Activated CD8-positive, alpha-beta memory T cell treated with anti-CD3 and anti-CD28 coated beads for 36 hours (primary cell): ENCODE measurements around the gene KRTAP4-12. TPM values are rescaled to one million over a fixed set of nuclear protein-coding genes. Genes with fewer than 3 reads are reported as not detected.
"Not testable (repeated sequence)": the region's sequence is repeated elsewhere in the genome, so short reads cannot be mapped to it uniquely, and the experiment has no call there.

Experiments used
- CTCF ChIA-PET: fragments of 350-600 bp; sonication (Branson Sonifier 250); formaldehyde crosslinking; loops from one replicate; lab custom pipeline; 2021; ENCODE audit warnings: antibody characterized with exemption; lab: Charles Lee
- POLR2A ChIA-PET: fragments of 350-600 bp; sonication (Branson Sonifier 250); formaldehyde crosslinking; loops from one replicate; lab custom pipeline; 2021; ENCODE audit warnings: antibody characterized with exemption; lab: Charles Lee
- total RNA-seq, 2 experiments: library from RNA; stranded (reverse); gene quantifications; one replicate each; pipeline ENCODE4 v1.2.3, GENCODE V29; 2021

Gene KRTAP4-12
- total RNA-seq, result not detected

DNA sequence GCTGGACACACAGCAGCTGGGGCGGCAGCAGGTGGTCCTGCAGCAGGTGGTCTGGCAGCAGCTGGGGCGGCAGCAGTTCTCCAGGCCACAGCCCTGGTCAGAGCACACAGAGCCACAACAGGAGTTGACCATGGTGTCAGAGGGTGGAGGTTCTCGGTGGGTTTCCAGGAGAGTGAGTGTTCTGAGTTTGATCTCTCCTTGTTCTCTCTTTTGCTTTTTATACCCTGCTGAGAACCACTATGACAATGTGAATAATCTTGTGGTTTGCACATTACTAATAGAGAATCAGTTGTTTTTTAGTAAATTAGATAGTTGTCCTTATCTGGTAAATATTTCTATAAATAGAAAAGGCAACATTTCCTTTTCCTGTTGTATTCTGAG lies at the start of gene KRTAP4-12:
Gene KRTAP4-12, minus strand, starts transcription at position 192 of the 381 bp plus-strand sequence. Its CDS starts 60 bp downstream, at position 132.
- POLR2A ChIA-PET, CTCF ChIA-PET: not testable (repeated sequence)

DNA sequence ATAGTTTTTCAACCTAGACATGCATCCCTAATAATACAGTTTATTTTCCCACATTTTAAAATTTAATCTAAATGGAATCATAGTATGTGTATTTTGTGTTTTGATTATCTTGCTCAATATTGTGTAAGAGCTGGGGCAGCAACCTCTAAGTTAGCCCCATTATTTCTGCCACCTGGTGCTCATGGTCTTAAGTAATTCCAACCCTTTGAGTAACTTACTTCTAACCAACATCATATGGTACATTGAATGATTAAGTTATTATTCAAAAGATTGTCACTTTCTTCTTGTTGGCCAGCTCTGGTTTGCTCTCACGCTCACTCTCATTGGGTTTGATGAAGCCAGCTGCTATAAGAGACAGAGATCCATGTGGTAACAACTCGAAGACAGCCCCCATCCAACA lies 47.9 kb upstream of the KRTAP4-12 start:
- POLR2A ChIA-PET, result no interaction called here
- CTCF ChIA-PET, result no interaction called here

DNA sequence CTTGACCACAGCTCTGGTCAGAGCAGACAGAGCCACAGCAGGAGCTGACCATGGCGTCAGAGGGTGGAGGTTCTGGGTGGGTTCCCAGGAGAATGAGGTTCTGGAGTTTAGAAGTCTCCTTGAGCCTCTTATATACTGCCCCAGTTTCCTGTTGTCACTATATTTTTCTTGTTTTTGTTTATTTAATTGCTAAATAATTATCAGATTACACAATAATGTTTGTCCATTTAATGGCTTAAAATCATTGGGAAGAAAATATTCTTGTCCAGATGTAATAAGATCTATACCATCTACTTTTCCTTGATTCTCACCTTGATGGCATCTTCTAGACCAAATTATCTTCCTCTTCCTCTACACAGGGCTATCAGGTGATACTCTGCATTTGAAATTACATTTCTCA lies 44.1 kb upstream of the KRTAP4-12 start, which contains the start of gene KRTAP4-3:
Gene KRTAP4-3, minus strand, starts transcription at position 101 of the 400 bp plus-strand sequence. Its CDS starts 49 bp downstream, at position 52.
- ChIA-PET CTCF (no interaction called here), POLR2A (no interaction called here)

DNA sequence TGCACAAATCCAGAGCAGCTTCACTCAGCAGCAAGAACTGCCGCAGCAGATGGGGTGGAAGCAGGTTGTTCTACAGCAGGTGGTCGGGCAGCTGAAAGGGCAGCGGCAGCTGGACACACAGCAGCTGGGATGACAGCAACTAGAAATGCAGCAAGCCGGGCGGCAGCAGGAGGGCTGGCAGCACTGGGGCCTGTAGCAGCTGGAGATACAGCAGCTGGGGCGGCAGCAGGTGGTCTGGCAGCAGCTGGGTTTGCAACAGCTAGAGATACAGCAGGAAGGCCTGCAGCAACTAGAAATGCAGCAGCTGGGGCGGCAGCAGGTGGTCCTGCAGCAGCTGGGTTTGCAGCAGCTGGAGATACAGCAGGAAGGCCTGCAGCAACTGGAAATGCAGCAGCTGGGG lies 43.6 kb upstream of the KRTAP4-12 start:
- CTCF ChIA-PET, result no interaction called here
- POLR2A ChIA-PET, result no interaction called here

DNA sequence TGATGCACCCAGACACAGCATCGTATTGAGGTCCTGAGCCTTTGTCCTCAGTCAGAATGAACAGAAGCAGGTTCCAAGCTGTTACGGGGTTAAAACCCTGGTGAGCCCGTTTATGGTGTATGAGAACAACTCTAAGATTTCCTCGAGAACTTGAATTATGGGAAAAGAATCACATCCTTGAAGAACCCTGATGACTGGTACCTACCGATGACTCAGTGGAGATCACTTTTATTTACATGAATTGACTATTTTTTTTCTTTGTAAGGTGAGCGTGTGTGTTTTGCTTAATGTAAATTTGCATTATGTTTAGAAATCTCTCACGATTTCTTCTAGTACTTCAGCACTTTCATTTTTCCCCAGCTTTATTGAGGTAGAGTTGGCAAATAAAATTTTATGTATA lies 39.8 kb upstream of the KRTAP4-12 start:
- CTCF ChIA-PET, result no interaction called here
- POLR2A ChIA-PET, result no interaction called here

- CTCF ChIA-PET, result no interaction called here
- POLR2A ChIA-PET, result no interaction called here
These were observed 36.7 kb upstream of the KRTAP4-12 start, which contains the start of gene KRTAP4-4 for GRCh38 chr17:41160648-41161047. TSS of gene KRTAP4-4 (minus strand) at chr17:41160748. CDS start at chr17:41160691, 57 bp downstream.

GRCh38 chr17:41160190-41160589 lies 36.2 kb upstream of the KRTAP4-12 start:
- POLR2A ChIA-PET, result not testable (repeated sequence)
- CTCF ChIA-PET, result interaction anchor here (0.6 kb wide), 1 partner anchor 954 kb away, joined by 4 read pairs; no protein-coding TSS in a partner anchor

DNA sequence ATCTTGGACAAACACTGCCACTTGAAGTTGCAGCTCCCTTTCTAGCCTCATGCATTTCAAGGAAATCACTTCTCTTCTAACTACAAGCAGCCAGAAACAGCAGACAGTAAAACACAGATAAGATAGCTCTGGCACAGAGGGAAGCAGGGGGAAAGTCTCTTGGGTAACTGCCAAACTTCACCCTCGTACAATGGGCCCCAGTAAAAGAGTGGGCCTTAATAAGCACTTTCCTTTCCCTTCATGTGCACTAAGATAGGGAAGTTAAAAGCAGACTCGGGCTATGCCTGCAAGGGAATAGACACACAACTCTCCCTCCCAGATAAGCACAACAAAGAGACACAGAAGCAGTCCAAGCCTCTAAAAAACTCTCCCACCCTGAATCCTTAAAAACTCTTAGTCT lies 29.9 kb upstream of the KRTAP4-12 start:
- POLR2A ChIA-PET, result no interaction called here
- CTCF ChIA-PET, result no interaction called here

DNA sequence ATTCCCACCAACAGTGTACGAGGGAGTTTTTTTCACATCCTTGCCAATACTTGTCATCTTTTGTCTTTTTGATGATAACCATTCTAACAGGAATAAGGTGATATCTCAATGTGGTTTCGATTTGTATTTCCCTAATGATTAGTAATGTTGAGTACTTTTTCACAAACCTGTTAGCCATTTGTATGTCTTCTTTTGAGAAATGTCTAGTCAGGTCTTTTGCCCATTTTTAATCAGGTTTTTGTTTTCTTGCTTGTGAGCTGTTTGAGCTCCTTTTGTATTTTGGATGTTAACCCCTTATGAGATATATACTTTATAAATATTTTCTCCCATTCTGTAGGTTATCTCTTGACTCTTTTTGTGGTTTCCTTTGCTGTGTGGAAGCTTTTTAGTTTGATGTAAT lies 27.5 kb upstream of the KRTAP4-12 start:
- ChIA-PET POLR2A (no interaction called here), CTCF (no interaction called here)

DNA sequence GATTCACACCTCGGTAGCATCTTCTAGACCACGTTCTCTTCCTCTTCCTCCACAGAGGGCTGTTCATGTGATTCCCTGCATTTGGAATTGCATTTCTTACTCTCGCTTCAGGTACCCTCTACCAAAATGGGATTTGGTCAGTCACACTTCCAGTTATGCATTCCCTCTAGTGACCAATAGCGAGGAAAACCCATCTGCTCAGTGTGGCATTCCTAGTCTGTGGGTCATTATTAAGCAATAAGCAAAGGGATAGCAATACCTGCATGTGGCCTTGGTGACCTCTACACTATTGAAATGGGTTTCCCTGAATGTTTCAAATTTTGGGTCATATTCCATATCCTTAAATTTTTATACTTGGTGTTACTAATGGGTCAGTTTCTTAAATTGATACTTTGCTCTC lies 26.0 kb upstream of the KRTAP4-12 start:
- ChIA-PET POLR2A (no interaction called here), CTCF (no interaction called here)

GRCh38 chr17:41149652-41149985 lies 25.6 kb upstream of the KRTAP4-12 start, which contains the start of gene KRTAP4-5:
TSS of gene KRTAP4-5 (minus strand) at chr17:41149825. CDS start at chr17:41149767, 58 bp downstream.
- POLR2A ChIA-PET, result no interaction called here
- CTCF ChIA-PET, result no interaction called here

DNA sequence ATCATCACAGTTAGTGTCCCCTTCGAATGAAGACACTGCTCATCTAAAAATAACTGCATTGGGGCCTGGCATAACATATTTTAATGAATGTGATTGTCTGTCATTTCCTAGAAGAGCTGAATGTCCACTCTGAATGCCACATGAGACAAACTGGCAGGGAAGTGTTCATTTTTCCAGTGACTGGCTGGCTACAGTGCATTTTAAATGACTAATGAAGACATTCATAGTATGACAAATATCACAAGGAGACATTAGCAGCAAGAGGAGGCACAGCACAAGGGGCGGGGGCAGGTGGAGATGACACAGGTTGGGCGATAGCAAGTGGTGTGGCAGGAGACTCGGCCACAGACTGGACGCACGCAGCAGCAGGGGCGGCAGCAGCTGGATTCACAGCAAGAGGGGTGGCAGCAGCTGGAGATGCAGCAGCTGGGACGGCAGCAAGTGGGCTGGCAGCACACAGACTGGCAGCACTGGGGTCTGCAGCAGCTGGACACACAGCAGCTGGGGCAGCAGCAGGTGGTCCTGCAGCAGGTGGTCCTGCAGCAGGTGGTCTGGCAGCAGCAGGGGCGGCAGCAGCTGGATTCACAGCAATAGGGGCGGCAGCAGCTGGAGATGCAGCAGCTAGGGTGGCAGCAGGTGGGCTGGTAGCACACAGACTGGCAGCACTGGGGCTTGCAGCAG lies 25.1 kb upstream of the KRTAP4-12 start:
- POLR2A ChIA-PET, CTCF ChIA-PET: not testable (repeated sequence)

- POLR2A ChIA-PET, result no interaction called here
These were observed 23.7 kb upstream of the KRTAP4-12 start for GRCh38 chr17:41147531-41148204.

DNA sequence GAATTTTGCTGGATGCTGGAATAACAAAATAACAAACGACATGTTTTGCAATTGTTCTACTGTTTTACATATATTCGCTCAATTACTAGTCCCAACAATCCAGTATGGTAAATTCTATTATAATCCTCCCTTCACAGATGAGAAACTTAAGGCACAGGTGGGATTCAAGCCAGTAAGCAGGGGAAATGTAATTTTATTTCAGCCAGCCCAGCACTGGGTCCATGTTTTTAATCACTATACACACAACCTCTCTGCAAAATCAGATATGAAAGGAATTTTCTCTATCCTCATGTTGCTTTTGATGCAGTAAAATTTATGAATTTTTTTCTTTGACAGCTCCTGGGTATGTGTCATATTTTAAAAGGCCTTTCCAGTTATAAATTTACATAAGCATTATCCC lies 21.3 kb upstream of the KRTAP4-12 start:
- ChIA-PET CTCF (no interaction called here), POLR2A (no interaction called here)

More at GRCh38 chr17:41147531-41148204, 23.7 kb upstream of the KRTAP4-12 start:
- CTCF ChIA-PET, result no interaction called here

- CTCF ChIA-PET, result no interaction called here
- POLR2A ChIA-PET, result no interaction called here
These were observed 20.9 kb upstream of the KRTAP4-12 start for GRCh38 chr17:41144846-41145245.

DNA sequence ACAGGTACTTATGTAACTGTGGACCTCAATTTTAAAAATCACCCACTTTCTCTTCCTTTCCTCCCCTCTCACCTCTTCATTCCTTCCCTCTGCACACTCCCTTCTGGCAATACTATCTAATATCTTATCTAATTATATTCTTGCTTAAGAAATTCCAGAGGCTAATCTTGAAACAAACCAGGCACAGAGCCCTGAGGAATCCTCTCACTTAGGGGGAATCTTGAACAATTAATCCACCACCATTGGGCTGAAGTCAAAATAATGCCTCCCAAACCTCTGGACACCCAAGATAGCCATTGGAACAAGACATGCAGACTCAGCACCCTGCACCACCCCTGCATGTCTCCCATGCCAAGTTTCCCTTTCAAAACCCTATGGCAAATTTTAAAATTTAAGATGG lies 17.4 kb upstream of the KRTAP4-12 start:
- POLR2A ChIA-PET, result no interaction called here
- CTCF ChIA-PET, result no interaction called here

DNA sequence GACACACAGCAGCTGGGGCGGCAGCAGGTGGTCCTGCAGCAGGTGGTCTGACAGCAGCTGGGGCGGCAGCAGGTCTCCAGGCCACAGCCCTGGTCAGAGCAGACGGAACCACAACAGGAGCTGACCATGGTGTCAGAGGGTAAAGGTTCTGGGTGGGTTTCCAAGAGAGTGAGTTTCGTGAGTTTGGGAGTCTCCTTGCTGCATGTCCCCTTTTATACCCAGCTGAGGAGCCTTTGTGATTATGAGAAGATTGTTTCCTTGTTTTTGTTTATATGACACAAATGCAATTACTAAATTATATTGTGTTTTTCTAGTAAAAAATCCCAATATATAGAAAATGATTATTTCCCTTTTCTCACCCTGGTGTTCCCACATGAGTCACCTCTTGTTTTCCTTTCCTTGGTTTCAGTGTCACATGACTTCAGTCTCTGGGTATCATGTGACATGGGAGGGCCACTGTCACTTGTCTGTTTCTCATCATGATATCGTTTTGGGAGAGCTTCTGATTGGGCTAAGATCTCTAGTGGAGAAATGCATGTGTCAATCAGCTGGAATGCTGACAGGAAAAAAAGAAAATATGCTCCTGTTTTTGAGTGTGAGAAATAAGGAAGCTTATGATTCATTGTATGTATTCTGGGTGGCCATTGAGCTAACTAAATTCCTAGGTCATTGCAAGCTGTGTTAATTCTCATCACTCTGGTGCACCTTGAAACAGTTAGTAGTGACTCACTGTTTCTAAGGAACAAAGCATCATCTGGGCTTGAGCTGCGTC lies 16.6 kb upstream of the KRTAP4-12 start, which contains the start of gene KRTAP4-6:
Gene KRTAP4-6, minus strand, starts transcription at position 185 of the 772 bp plus-strand sequence. Its CDS starts 57 bp downstream, at position 128.
- ChIA-PET POLR2A (no interaction called here), CTCF (no interaction called here)

- CTCF ChIA-PET, POLR2A ChIA-PET: not testable (repeated sequence)
These were observed 15.9 kb upstream of the KRTAP4-12 start for GRCh38 chr17:41139865-41140264.

GRCh38 chr17:41133880-41134735 lies 10.1 kb upstream of the KRTAP4-12 start:
- CTCF ChIA-PET, result no interaction called here
- POLR2A ChIA-PET, result no interaction called here
